Epithelial cell of esophagus (primary cell): ENCODE data around the gene MTUS2.

ENCODE experiments used
- DNase-seq: peaks from one replicate; pipeline ENCODE4 v3.0.0; 2010; ENCODE audit warnings: low read depth
- H3K4me3 ChIP-seq: 2 replicates; pipeline ENCODE4 v1.5.1; 2011; ENCODE audit warnings: mild to moderate bottlenecking, low read length, control low read depth
- TF ChIP-seq, protein P1 (sequence below): IDR thresholded peaks from 2 replicates; pipeline ENCODE4 v1.5.1; 2011; ENCODE audit warnings: low read depth, mild to moderate bottlenecking, low read length, control low read depth, inconsistent platforms; ENCODE audit not compliant: insufficient read depth; ENCODE audit errors: missing control alignments

The MTUS2 gene

GRCh38 chr13:29039212-29039611 is 219.1 kb downstream of the MTUS2 start:
- no peak for DNase-seq
- TF ChIP-seq, protein P1, sequence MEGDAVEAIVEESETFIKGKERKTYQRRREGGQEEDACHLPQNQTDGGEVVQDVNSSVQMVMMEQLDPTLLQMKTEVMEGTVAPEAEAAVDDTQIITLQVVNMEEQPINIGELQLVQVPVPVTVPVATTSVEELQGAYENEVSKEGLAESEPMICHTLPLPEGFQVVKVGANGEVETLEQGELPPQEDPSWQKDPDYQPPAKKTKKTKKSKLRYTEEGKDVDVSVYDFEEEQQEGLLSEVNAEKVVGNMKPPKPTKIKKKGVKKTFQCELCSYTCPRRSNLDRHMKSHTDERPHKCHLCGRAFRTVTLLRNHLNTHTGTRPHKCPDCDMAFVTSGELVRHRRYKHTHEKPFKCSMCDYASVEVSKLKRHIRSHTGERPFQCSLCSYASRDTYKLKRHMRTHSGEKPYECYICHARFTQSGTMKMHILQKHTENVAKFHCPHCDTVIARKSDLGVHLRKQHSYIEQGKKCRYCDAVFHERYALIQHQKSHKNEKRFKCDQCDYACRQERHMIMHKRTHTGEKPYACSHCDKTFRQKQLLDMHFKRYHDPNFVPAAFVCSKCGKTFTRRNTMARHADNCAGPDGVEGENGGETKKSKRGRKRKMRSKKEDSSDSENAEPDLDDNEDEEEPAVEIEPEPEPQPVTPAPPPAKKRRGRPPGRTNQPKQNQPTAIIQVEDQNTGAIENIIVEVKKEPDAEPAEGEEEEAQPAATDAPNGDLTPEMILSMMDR, result no peak
- H3K4me3 ChIP-seq, result no peak overlapping the region

- no peak for DNase-seq
- TF ChIP-seq, protein P1, result no peak
- H3K4me3 ChIP-seq, result no peak overlapping the region
Observed at GRCh38 chr13:29046588-29046987, 226.4 kb downstream of the MTUS2 start.

DNA sequence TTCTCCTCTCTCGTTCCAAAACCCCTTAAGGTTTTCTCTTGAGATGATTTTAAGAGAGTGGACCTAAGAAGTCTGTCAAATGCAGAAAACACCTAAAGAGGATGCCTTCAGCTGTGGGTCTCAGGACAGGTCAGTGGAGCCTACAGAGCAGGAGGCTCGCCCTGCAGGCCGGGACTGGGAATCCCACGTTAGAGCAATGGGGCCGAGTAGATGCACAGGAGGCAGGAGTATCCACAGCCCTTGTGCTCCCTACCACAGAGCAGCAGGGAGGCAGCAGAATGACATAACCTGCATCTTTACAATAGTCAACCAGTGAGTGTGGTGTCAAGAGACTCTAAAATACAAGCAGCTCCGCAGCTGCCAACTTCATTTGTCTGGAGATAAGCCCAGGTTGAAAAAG is 229.4 kb downstream of the MTUS2 start:
- DNase-seq, result no peak
- TF ChIP-seq, protein P1, result no peak
- H3K4me3 ChIP-seq, result no peak overlapping the region

DNA sequence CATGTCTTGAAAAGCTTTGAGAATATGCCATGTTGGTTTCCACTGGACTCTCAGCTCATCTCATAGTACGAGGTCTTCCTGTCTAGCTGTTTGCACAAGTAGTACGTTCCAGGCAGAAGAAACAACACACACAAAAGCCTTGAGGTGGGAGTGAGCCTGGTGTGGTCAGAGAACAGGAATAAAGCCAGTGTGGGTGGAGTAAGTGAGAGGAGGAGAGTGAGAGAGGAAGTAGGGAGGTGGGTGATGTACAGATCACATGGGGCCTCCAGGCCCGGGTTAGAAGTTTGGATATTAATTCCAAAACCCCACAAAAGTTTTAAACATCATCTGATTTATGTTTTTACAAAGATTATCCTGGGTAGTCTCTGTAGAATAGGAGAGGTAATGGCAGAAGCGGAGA is 230.6 kb downstream of the MTUS2 start:
- no peak for DNase-seq
- no peak overlapping the region for H3K4me3 ChIP-seq
- TF ChIP-seq, protein P1, result no peak

GRCh38 chr13:29059800-29060199 is 239.7 kb downstream of the MTUS2 start:
- no peak overlapping the region for H3K4me3 ChIP-seq
- no peak for DNase-seq
- TF ChIP-seq, protein P1, result no peak

- TF ChIP-seq, protein P1, result no peak
- no peak overlapping the region for H3K4me3 ChIP-seq
- DNase-seq, result no peak
Observed at GRCh38 chr13:29065142-29065541, 245.0 kb downstream of the MTUS2 start.

- DNase-seq, result no peak
- no peak overlapping the region for H3K4me3 ChIP-seq
- TF ChIP-seq, protein P1, result no peak
Observed at GRCh38 chr13:29067306-29067945, 247.3 kb downstream of the MTUS2 start.
